GM19023 (cell line): Measurements from ENCODE around the gene SPTBN1.

Experiments used
- ATAC-seq: cut with Tn5 transposase; IDR thresholded peaks from one replicate; pipeline ENCODE4 v1.9.1; 2021; ENCODE audit warnings: mild to moderate bottlenecking, moderate library complexity; ENCODE audit not compliant: unreplicated experiment

The SPTBN1 gene

GRCh38 chr2:54432251-54433015, 23.7 kb upstream of the SPTBN1 start:
- no peak for ATAC-seq

GRCh38 chr2:54434229-54434628, 21.9 kb upstream of the SPTBN1 start:
- ATAC-seq = no peak

GRCh38 chr2:54434711-54435110, 21.4 kb upstream of the SPTBN1 start:
- ATAC-seq = no peak

GRCh38 chr2:54435325-54436226, 20.6 kb upstream of the SPTBN1 start:
- ATAC-seq = no peak

- ATAC-seq = no peak
Measured at GRCh38 chr2:54437588-54437987, 18.5 kb upstream of the SPTBN1 start.

GRCh38 chr2:54438271-54438670, 17.9 kb upstream of the SPTBN1 start:
- ATAC-seq = no peak

- no peak for ATAC-seq
Measured at GRCh38 chr2:54439582-54439981, 16.5 kb upstream of the SPTBN1 start.

- no peak for ATAC-seq
Measured at GRCh38 chr2:54440050-54440449, 16.1 kb upstream of the SPTBN1 start.

GRCh38 chr2:54444503-54444902, 11.6 kb upstream of the SPTBN1 start:
- no peak for ATAC-seq

GRCh38 chr2:54446122-54446521, 10.0 kb upstream of the SPTBN1 start:
- ATAC-seq = no peak

- ATAC-seq = no peak
Measured at GRCh38 chr2:54446625-54447024, 9.5 kb upstream of the SPTBN1 start.

- no peak for ATAC-seq
Measured at GRCh38 chr2:54454548-54455130, 1.5 kb upstream of the SPTBN1 start.

GRCh38 chr2:54455131-54455562, 980 bp upstream of the SPTBN1 start:
- no peak for ATAC-seq

GRCh38 chr2:54456362-54456611, 160 bp downstream of the SPTBN1 start:
- ATAC-seq = no peak

GRCh38 chr2:54456612-54457322, 640 bp downstream of the SPTBN1 start:
- peak; percentile 49 for ATAC-seq

- no peak for ATAC-seq
Measured at GRCh38 chr2:54457323-54458023, 1.3 kb downstream of the SPTBN1 start.

GRCh38 chr2:54459037-54459441, 2.9 kb downstream of the SPTBN1 start:
- ATAC-seq = no peak

GRCh38 chr2:54461261-54461660, 5.1 kb downstream of the SPTBN1 start:
- ATAC-seq = no peak

GRCh38 chr2:54464341-54464740, 8.2 kb downstream of the SPTBN1 start:
- ATAC-seq = no peak

- ATAC-seq = no peak
Measured at GRCh38 chr2:54465143-54465542, 9.0 kb downstream of the SPTBN1 start.

GRCh38 chr2:54466870-54467269, 10.7 kb downstream of the SPTBN1 start:
- ATAC-seq = no peak
